Fibroblast of the aortic adventitia (primary cell): ENCODE data around the gene SMOC2. TPM values are rescaled to one million over a fixed set of nuclear protein-coding genes. Genes with fewer than 3 reads are reported as not detected.
"Not testable (repeated sequence)": the region's sequence is repeated elsewhere in the genome, so short reads cannot be mapped to it uniquely, and the experiment has no call there.

Source experiments
- DNase-seq: peaks from one replicate; pipeline ENCODE4 v3.0.0-alpha.2; 2010; ENCODE audit warnings: low read depth
- H3K4me3 ChIP-seq: 2 replicates; pipeline ENCODE4 v1.5.1; 2011; ENCODE audit warnings: low read depth, mild to moderate bottlenecking, control low read depth, low read length, moderate library complexity
- CTCF ChIP-seq: IDR thresholded peaks from 2 replicates; pipeline ENCODE4 v1.5.1; 2011; ENCODE audit warnings: mild to moderate bottlenecking, low read length, control low read depth, inconsistent platforms; ENCODE audit not compliant: insufficient read depth
- total RNA-seq: library from RNA; depleted of rRNA; stranded (reverse); fragments of >200 nt; gene quantifications from 2 replicates; pipeline ENCODE4 v1.2.3, GENCODE V29; 2012; ENCODE audit warnings: low replicate concordance

The SMOC2 gene
- total RNA-seq, 1 donor: 0.09 TPM

- no peak for TF ChIP-seq CTCF
- no peak overlapping the region for H3K4me3 ChIP-seq
These were observed 93.3 kb downstream of the SMOC2 start for GRCh38 chr6:168534265-168534664.

GRCh38 chr6:168535711-168536110 lies 94.7 kb downstream of the SMOC2 start:
- TF ChIP-seq CTCF: no peak
- no peak overlapping the region for H3K4me3 ChIP-seq
- DNase-seq: no peak

More at GRCh38 chr6:168534265-168534664, 93.3 kb downstream of the SMOC2 start:
- DNase-seq: no peak

- H3K4me3 ChIP-seq: no peak overlapping the region
- no peak for DNase-seq
- no peak for TF ChIP-seq CTCF
These were observed 95.2 kb downstream of the SMOC2 start for GRCh38 chr6:168536196-168536595.

- H3K4me3 ChIP-seq: no peak overlapping the region
- no peak for DNase-seq
- TF ChIP-seq CTCF: no peak
These were observed 95.9 kb downstream of the SMOC2 start for GRCh38 chr6:168536665-168537539.

- no peak overlapping the region for H3K4me3 ChIP-seq
- TF ChIP-seq CTCF: no peak
- no peak for DNase-seq
These were observed 96.5 kb downstream of the SMOC2 start for GRCh38 chr6:168537540-168537884.

- DNase-seq, H3K4me3 ChIP-seq: not testable (repeated sequence)
These were observed 97.4 kb downstream of the SMOC2 start for GRCh38 chr6:168538188-168538891.
